Endothelial cell of umbilical vein (primary cell): ENCODE results near the gene ACO2. TPM values are rescaled to one million over a fixed set of nuclear protein-coding genes. Genes with fewer than 3 reads are reported as not detected.

Source experiments
- BruUV-seq: library from RNA; stranded (reverse); fragments of 400-500 nt; replicated peaks from 2 replicates; lab custom pipeline; 2021; lab: Mats Ljungman, UMichigan
- CTCF ChIA-PET: fragments of 300-600, 350-600 bp; sonication (Branson Sonifier 250); formaldehyde crosslinking; loops from one replicate; lab custom pipeline; 2021; ENCODE audit warnings: antibody characterized with exemption, inconsistent platforms; lab: Charles Lee
- POLR2A ChIA-PET: fragments of 300-600, 350-600 bp; sonication (Branson Sonifier 250); formaldehyde crosslinking; loops from one replicate; lab custom pipeline; 2021; ENCODE audit warnings: antibody characterized with exemption, inconsistent platforms; lab: Charles Lee
- DNase-seq: peaks from one replicate; pipeline ENCODE4 v3.0.0-alpha.2; 2011; ENCODE audit warnings: low read depth, low spot score
- FAIRE-seq: peaks from 2 replicates; lab custom pipeline; 2011; peaks lifted over from hg19 to GRCh38; lab: Jason Lieb, UNC
- H2AFZ ChIP-seq: 2 replicates; pipeline ENCODE4 v1.6.0; 2012; ENCODE audit warnings: low read depth, low read length, control low read depth, inconsistent platforms
- H3K27ac ChIP-seq: 2 replicates; pipeline ENCODE4 v1.5.1; 2011; ENCODE audit warnings: low read depth, mild to moderate bottlenecking, control low read depth, low read length, moderate library complexity; ENCODE audit not compliant: insufficient read depth
- H3K27me3 ChIP-seq, 2 experiments: 2 replicates each; pipeline versions ENCODE4 v1.6.0 to v1.6.1; 2011; ENCODE audit warnings: low read length in 2 of 2, mixed read lengths in 1 of 2; ENCODE audit not compliant: control insufficient read depth in 2 of 2, insufficient read depth in 2 of 2
- H3K36me3 ChIP-seq, 2 experiments: 2 replicates in 1 of 2; 3 replicates in 1 of 2; pipeline ENCODE4 v1.5.1; 2011; ENCODE audit warnings: low read length in 2 of 2, mild to moderate bottlenecking in 1 of 2, moderate library complexity in 1 of 2; ENCODE audit not compliant: control insufficient read depth in 2 of 2, insufficient read depth in 2 of 2; ENCODE audit errors: extremely low read depth in 1 of 2
- H3K4me1 ChIP-seq: 3 replicates; pipeline ENCODE4 v1.5.1; 2011; ENCODE audit warnings: mild to moderate bottlenecking, low read length; ENCODE audit not compliant: control insufficient read depth, insufficient read depth; ENCODE audit errors: extremely low read depth
- H3K4me2 ChIP-seq: 2 replicates; pipeline ENCODE4 v1.6.1; 2011; ENCODE audit warnings: low read length, control low read depth, mixed read lengths; ENCODE audit not compliant: insufficient read depth
- H3K4me3 ChIP-seq, 3 experiments: fragments of 200-600 bp in 1 of 3; sonication (generic), shearing (Covaris generic) in 1 of 3; replicated peaks in 1 of 3; 2 replicates each; pipeline ENCODE4 v1.5.1; 2011 to 2016; ENCODE audit warnings: control low read depth in 3 of 3, low read length in 3 of 3, mild to moderate bottlenecking in 2 of 3, inconsistent platforms in 1 of 3, low read depth in 1 of 3, moderate library complexity in 1 of 3; ENCODE audit not compliant: insufficient read depth in 1 of 3
- H3K79me2 ChIP-seq: 2 replicates; pipeline ENCODE4 v1.6.0; 2012; ENCODE audit warnings: low read length, inconsistent platforms; ENCODE audit not compliant: control insufficient read depth, insufficient read depth
- H3K9ac ChIP-seq: replicated peaks from 2 replicates; pipeline ENCODE3; 2011; ENCODE audit warnings: low read length, control low read depth; ENCODE audit not compliant: insufficient read depth; ENCODE audit errors: extremely low read depth
- H3K9me1 ChIP-seq: replicated peaks from 3 replicates; pipeline ENCODE4 v1.6.0; 2011; ENCODE audit warnings: mild to moderate bottlenecking, low read length; ENCODE audit not compliant: control insufficient read depth, insufficient read depth; ENCODE audit errors: extremely low read depth
- H3K9me3 ChIP-seq: replicated peaks from 2 replicates; pipeline ENCODE4 v1.5.1; 2012; ENCODE audit warnings: low read length, inconsistent platforms; ENCODE audit not compliant: control insufficient read depth, insufficient read depth
- H4K20me1 ChIP-seq: replicated peaks from 2 replicates; pipeline ENCODE3; 2011; ENCODE audit warnings: mild to moderate bottlenecking, low read length; ENCODE audit not compliant: control insufficient read depth, insufficient read depth; ENCODE audit errors: extremely low read depth
- EZH2 ChIP-seq: IDR thresholded peaks from 2 replicates; pipeline ENCODE4 v1.6.1; 2012; ENCODE audit warnings: borderline replicate concordance, low read depth, mild to moderate bottlenecking, moderate library complexity, low read length, inconsistent platforms; ENCODE audit not compliant: severe bottlenecking
- FOS ChIP-seq: IDR thresholded peaks from 2 replicates; pipeline ENCODE4 v1.6.1; 2011; ENCODE audit warnings: mild to moderate bottlenecking, low read length, moderate library complexity, borderline replicate concordance; ENCODE audit not compliant: insufficient read depth
- GATA2 ChIP-seq: IDR thresholded peaks from 2 replicates; pipeline ENCODE4 v1.7.0; 2011; ENCODE audit warnings: low read depth, mild to moderate bottlenecking, moderate library complexity, mixed read lengths, low read length; ENCODE audit not compliant: insufficient read length, insufficient read depth
- JUN ChIP-seq: IDR thresholded peaks from 2 replicates; pipeline ENCODE4 v1.6.1; 2011; ENCODE audit warnings: borderline replicate concordance, low read depth; ENCODE audit not compliant: insufficient read length, insufficient read depth
- MYC ChIP-seq: IDR thresholded peaks from one replicate; pipeline ENCODE4 v1.6.1; 2011; ENCODE audit warnings: mild to moderate bottlenecking, low read depth, low read length
- POLR2A ChIP-seq: IDR thresholded peaks from 2 replicates; pipeline ENCODE4 v1.6.1; 2012; ENCODE audit warnings: low read depth, mild to moderate bottlenecking, control low read depth, low read length
- POLR2AphosphoS5 ChIP-seq: IDR thresholded peaks from 2 replicates; pipeline ENCODE4 v1.6.1; 2012; ENCODE audit warnings: low read depth, mild to moderate bottlenecking, control low read depth, low read length, moderate library complexity; ENCODE audit not compliant: insufficient read depth
- dilution Hi-C: fragments of 300-500 bp; cut with MboI; formaldehyde crosslinking; loops from one replicate; pipeline ENCODE4 v1.15.0; 2019; ENCODE audit warnings: low sequenced_read_pairs; ENCODE audit not compliant: extremely low pct_ligation_motif_present
- intact Hi-C: fragments of 100-400 bp; cut with micrococcal nuclease; formaldehyde crosslinking; loops from one replicate; pipeline ENCODE4 v1.10.0; 2022
- polyA plus RNA-seq, 4 experiments: library from polyadenylated mRNA; depleted of rRNA in 3 of 4; stranded (reverse) in 3 of 4; unstranded in 1 of 4; fragments of >200 nt; gene quantifications; 2 replicates each; pipeline versions ENCODE4 v1.2.1 to v1.2.3, GENCODE V29; 2011 to 2012; ENCODE audit warnings: missing spikeins in 1 of 4
- total RNA-seq: library from RNA; stranded (reverse); gene quantifications from 2 replicates; pipeline ENCODE4 v1.2.3, GENCODE V29; 2021
- TF ChIP-seq, protein P1 (sequence below): IDR thresholded peaks from 2 replicates; pipeline ENCODE4 v1.6.1; 2011; ENCODE audit not compliant: insufficient read depth, insufficient read length
- TF ChIP-seq, protein P2 (sequence below), 2 donors: IDR thresholded peaks; 1 replicate in 1 of 2; 2 replicates in 1 of 2; pipeline ENCODE4 v1.5.1; 2011; ENCODE audit warnings: low read length in 2 of 2, mild to moderate bottlenecking in 2 of 2, moderate library complexity in 2 of 2, control low read depth in 1 of 2, inconsistent platforms in 1 of 2, low read depth in 1 of 2; ENCODE audit not compliant: insufficient read depth in 1 of 2; ENCODE audit errors: extremely low read depth in 1 of 2

Gene ACO2
- total and polyA plus RNA-seq, 2 donors (not counting 3 experiments of a cell fraction or from before 2014, with no cell fraction given): 63.8 to 79.7 TPM

DNA sequence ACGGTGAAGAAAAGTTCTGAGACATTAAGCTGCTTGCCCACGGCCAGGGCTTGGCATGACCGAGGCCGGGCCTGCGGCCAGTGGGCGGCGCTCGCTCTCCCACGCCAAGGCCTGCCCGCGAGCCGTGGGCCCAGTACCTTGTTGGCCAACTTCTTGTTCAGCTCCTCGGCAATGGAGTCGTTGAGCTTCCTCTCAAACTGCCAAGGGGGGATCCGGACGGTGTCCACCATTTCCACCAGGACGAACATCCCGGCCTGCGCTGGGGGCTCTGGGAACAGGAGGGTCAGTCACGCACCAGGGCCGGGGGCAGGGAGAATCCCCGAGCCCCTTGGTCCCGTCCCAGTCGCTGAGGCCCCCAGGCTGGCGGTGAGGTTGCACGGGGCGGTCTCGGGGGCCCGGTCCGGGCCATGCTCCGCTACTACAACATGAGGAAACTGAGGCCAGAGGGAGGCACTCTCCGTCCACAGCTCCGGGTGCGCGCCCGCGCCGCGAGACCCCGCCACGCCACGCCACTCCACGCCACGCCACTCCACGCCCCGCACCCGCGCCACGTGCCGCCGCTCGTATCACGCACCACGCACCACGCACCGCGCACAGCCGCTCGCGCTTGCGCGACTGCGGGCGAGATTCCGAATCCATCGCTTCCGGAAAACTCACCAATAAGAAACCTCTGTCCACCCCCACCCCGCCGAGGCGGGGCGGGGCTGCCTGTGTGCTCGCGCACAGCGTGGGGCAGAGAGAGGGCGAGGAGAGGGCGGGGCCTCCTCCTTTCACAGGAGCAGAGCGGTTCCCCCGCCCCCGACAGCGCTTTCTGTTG, 75.1 kb downstream of the ACO2 start, which contains the start of gene POLR3H:
POLR3H (minus strand) TSS at position 617 of the 817 bp plus-strand sequence; CDS start at position 248, 369 bp downstream.
- no peaks in the 10 kb centered on the region for H3K9me3 ChIP-seq
- no peaks in the 10 kb centered on the region for H3K9me1 ChIP-seq
- H2AFZ ChIP-seq: peak within 1 kb of the TSS; percentile 78
- peak within 1 kb of the TSS; percentile 90 for H3K9ac ChIP-seq
- H4K20me1 ChIP-seq: no peaks in the 10 kb centered on the region
- H3K79me2 ChIP-seq: peaks cover 42% of the 10 kb centered on the region
- intact Hi-C loops: loop anchor here (1.0 kb wide), 2 partner anchors 45 to 53 kb away; partner anchors contain the start of gene PMM1
- DNase-seq (peak; percentile 98), FAIRE-seq (peak; percentile 98)
- peaks cover 0 to 8% of the 10 kb centered on the region in 2 experiments for H3K36me3 ChIP-seq
- H3K27ac ChIP-seq: peak within 1 kb of the TSS; percentile 58
- CTCF ChIA-PET: interaction anchor here (0.6 to 2.4 kb wide), 26 partner anchors 9 to 258 kb away, joined by 3 to 61 read pairs (median 5); partner anchors contain the start of genes ACO2, PHF5A, PMM1 and RANGAP1
- peak within 1 kb of the TSS; percentile 54 to 88 (median 78) for H3K4me3 ChIP-seq
- BruUV-seq: TSS peak; percentile 44
- TF ChIP-seq FOS (no peak), MYC (peak; percentile 78), POLR2AphosphoS5 (peak; percentile 77), GATA2 (no peak), EZH2 (no peak), JUN (no peak), POLR2A (peak; percentile 20)
- TF ChIP-seq, protein P1, sequence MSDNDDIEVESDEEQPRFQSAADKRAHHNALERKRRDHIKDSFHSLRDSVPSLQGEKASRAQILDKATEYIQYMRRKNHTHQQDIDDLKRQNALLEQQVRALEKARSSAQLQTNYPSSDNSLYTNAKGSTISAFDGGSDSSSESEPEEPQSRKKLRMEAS: no peak
- TF ChIP-seq, protein P2, sequence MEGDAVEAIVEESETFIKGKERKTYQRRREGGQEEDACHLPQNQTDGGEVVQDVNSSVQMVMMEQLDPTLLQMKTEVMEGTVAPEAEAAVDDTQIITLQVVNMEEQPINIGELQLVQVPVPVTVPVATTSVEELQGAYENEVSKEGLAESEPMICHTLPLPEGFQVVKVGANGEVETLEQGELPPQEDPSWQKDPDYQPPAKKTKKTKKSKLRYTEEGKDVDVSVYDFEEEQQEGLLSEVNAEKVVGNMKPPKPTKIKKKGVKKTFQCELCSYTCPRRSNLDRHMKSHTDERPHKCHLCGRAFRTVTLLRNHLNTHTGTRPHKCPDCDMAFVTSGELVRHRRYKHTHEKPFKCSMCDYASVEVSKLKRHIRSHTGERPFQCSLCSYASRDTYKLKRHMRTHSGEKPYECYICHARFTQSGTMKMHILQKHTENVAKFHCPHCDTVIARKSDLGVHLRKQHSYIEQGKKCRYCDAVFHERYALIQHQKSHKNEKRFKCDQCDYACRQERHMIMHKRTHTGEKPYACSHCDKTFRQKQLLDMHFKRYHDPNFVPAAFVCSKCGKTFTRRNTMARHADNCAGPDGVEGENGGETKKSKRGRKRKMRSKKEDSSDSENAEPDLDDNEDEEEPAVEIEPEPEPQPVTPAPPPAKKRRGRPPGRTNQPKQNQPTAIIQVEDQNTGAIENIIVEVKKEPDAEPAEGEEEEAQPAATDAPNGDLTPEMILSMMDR (IDR thresholded peaks at IDR 0.05; ENCODE audit: extremely low read depth in 1 of 2, insufficient read depth in 1 of 2, low read depth in 1 of 2, low read length in 2 of 2): peak; percentile 72 to 82
- POLR2A ChIA-PET: interaction anchor here (0.8 to 1.2 kb wide), 4 partner anchors 46 to 77 kb away, joined by 3 to 9 read pairs (median 4); partner anchors contain the start of genes DESI1, PHF5A, PMM1 and XRCC6
- H3K4me2 ChIP-seq: peak within 1 kb of the TSS; percentile 95
- H3K27me3 ChIP-seq: no peaks in the 10 kb centered on the region
- peaks cover 11% of the 10 kb centered on the region for H3K4me1 ChIP-seq
- dilution Hi-C loops: no loop called here
